Tibial nerve (tissue), 4 donors: ENCODE data around the gene NFE2L3. TPM values are rescaled to one million over a fixed set of nuclear protein-coding genes. Genes with fewer than 3 reads are reported as not detected.

ENCODE experiments used
- DNase-seq, 2 donors: peaks; one replicate each; pipeline ENCODE4 v3.0.0-alpha.2; 2019; ENCODE audit warnings: low spot score in 2 of 2
- H3K27ac ChIP-seq, 4 donors: fragments of 200-600 bp; sonication (generic) in 3 of 4; one replicate each; pipeline ENCODE4 v1.5.1; 2017 to 2019; ENCODE audit warnings: mild to moderate bottlenecking in 1 of 4
- H3K27me3 ChIP-seq, 2 donors: fragments of 200-600 bp; sonication (generic) in 1 of 2; one replicate each; pipeline versions ENCODE4 v1.5.1 to v1.6.0; 2017 to 2019
- H3K36me3 ChIP-seq, 3 donors: fragments of 200-600 bp; sonication (generic); one replicate each; pipeline ENCODE4 v1.5.1; 2018 to 2019
- H3K4me1 ChIP-seq, 4 donors: fragments of 200-600 bp; sonication (generic) in 3 of 4; one replicate each; pipeline ENCODE4 v1.5.1; 2017 to 2019
- H3K4me3 ChIP-seq, 4 donors: fragments of 200-600 bp; sonication (generic) in 3 of 4; one replicate each; pipeline ENCODE4 v1.5.1; 2017 to 2019; ENCODE audit warnings: mild to moderate bottlenecking in 1 of 4, moderate library complexity in 1 of 4
- H3K9me3 ChIP-seq, 4 donors: fragments of 200-600 bp; sonication (generic) in 3 of 4; one replicate each; pipeline ENCODE4 v1.5.1; 2017 to 2019
- CTCF ChIP-seq, 5 experiments: fragments of 200-600 bp in 3 of 5; fragments of 450-650 bp in 2 of 5; sonication (generic) in 3 of 5; IDR thresholded peaks; one replicate each; pipeline ENCODE4 v1.5.1; 2016 to 2019; ENCODE audit warnings: antibody characterized with exemption in 5 of 5, mild to moderate bottlenecking in 3 of 5, moderate library complexity in 2 of 5
- EP300 ChIP-seq, 2 donors: sonication (generic); formaldehyde crosslinking; IDR thresholded peaks; one replicate each; pipeline ENCODE4 v1.6.1; 2017; ENCODE audit warnings: antibody characterized with exemption in 2 of 2, mild to moderate bottlenecking in 1 of 2
- POLR2A ChIP-seq, 2 donors: fragments of 450-650 bp; IDR thresholded peaks; one replicate each; pipeline ENCODE4 v1.6.1; 2017; ENCODE audit warnings: antibody characterized with exemption in 2 of 2, mild to moderate bottlenecking in 2 of 2, moderate library complexity in 2 of 2
- WGBS, 2 donors: methylation state at CpG; one replicate each; pipeline ENCODE4 v1.1.5; 2018; 5-methylcytosine and 5-hydroxymethylcytosine counted together
- total RNA-seq, 4 donors: library from RNA; depleted of rRNA; stranded (reverse); fragments of >200 nt; gene quantifications; one replicate each; pipeline ENCODE4 v1.1.0, GENCODE V29; 2016

NFE2L3 gene
- total RNA-seq, 4 donors from 2014 or later = 2.7 to 6.5 (median 5.1) TPM

DNA sequence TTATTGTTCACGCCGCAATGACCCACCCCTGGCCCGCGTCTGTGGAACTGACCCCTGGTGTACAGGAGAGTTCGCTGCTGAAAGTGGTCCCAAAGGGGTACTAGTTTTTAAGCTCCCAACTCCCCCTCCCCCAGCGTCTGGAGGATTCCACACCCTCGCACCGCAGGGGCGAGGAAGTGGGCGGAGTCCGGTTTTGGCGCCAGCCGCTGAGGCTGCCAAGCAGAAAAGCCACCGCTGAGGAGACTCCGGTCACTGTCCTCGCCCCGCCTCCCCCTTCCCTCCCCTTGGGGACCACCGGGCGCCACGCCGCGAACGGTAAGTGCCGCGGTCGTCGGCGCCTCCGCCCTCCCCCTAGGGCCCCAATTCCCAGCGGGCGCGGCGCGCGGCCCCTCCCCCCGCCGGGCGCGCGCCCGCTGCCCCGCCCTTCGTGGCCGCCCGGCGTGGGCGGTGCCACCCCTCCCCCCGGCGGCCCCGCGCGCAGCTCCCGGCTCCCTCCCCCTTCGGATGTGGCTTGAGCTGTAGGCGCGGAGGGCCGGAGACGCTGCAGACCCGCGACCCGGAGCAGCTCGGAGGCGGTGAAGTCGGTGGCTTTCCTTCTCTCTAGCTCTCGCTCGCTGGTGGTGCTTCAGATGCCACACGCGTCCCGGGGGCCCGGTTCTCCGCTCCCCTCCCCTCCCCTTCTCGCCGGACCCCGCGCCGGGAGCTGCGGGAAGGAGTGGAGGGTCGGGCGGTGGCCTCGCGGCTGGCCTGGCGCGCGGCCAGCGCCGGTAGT, 49.4 kb downstream of the NFE2L3 start, which contains the start of gene CBX3:
Gene CBX3, plus strand, starts transcription at position 499 of the 772 bp plus-strand sequence. CDS start 1,254 bp downstream, outside the sequence.
- 0 to 1% methylated on average over 20 to 54 of the region's 86 CpGs for WGBS, 2 donors
- no peaks in the 10 kb centered on the region for H3K27me3 ChIP-seq
- peak within 1 kb of the TSS; percentile 98 to 100 (median 100) for H3K27ac ChIP-seq
- H3K4me3 ChIP-seq = peak within 1 kb of the TSS; percentile 81 to 95 (median 94)
- H3K9me3 ChIP-seq = no peaks in the 10 kb centered on the region
- peaks cover 0 to 50% (median 41%) of the 10 kb centered on the region in 4 donors for H3K4me1 ChIP-seq
- peak; percentile 77 to 87 for DNase-seq
- TF ChIP-seq POLR2A (IDR thresholded peaks at IDR 0.05) (peak; percentile 65 to 79), CTCF (IDR thresholded peaks at IDR 0.05) (no peak), EP300 (IDR thresholded peaks at IDR 0.05) (peak in 1 of 2 donors; percentile 91)
- H3K36me3 ChIP-seq = peaks cover 0 to 15% (median 0%) of the 10 kb centered on the region in 3 donors

DNA sequence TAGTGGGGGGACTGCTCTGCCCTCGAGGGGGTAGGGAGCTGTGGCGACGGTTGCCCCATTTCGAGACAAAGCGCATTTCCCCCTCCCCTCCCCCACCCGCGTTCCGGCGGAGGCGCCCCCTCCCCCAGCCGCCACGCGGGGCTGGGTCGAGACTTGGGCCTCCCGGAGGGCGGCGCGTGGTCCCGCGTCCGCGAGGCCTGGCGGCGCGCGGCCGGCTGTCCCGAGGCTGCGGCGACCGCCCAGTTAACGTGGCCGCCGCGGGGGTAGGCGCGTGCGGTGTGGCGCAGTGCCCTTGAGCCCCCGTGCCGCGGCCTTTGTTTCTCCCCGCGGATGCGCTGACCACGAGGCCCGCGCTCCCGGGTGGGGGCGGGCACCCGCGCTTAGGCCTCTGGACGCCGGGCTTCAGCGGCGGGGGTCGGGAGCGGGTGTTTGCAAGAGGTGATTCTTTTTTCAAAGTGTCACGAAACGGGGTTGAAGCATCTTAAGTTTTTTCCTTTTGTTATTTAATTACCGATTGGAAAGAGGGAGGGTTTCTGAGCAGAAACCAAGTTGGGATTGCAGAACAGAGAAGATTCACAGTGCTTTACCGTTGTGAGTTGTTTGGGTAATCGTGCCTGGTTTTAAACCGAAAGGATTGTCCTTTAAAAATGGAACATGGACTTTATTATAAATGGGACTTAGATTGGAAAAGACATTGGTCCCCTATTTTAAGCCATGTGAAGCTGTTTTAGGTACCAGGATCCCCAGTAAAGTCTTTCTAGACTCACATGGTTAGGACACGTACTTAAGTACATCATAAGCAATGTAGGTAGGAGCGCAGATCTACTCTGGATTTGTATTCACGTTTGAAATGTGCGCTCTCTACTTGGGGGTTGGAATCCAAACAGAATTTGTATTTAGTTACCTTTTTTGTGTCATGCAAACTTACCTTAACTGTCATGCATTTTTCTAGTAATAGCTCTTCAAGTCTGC, 50.3 kb downstream of the NFE2L3 start:
- no peak for TF ChIP-seq POLR2A (IDR thresholded peaks at IDR 0.05)
- no peak for TF ChIP-seq CTCF (IDR thresholded peaks at IDR 0.05)
- no peak for TF ChIP-seq EP300 (IDR thresholded peaks at IDR 0.05)
- Histone ChIP-seq H3K27ac (peak overlapping the region; percentile 98 to 100 (median 100)), H3K4me1 (peaks cover 0 to 41% (median 33%) of the 10 kb centered on the region in 4 donors), H3K9me3 (no peaks in the 10 kb centered on the region), H3K4me3 (peak overlapping the region; percentile 81 to 95 (median 94)), H3K36me3 (peaks cover 0 to 15% (median under 1%) of the 10 kb centered on the region in 3 donors), H3K27me3 (no peaks in the 10 kb centered on the region)
- 1% methylated on average over 35 to 47 of the region's 68 CpGs for WGBS, 2 donors
- DNase-seq = peak in 1 of 2 donors; percentile 22

DNA sequence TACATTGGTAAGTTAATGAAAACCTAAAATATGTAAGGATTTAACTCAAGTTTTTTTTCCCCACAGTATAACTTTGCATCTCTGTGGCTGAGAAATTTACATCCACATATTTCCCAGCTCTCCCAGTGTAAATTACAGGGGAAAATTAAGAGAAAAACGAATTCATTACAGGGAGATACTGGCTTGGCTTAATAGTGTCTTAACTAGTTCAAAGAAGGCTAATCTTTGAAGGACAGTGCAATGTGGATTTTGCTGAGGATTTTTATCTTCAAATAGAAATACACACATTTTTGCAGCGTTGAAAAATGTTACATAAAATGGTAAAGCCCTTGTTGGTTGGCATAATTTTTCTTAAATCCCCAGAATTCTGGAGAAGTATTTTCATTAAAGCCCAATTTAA, 51.0 kb downstream of the NFE2L3 start:
- 6 to 7% methylated on average over 2 of the region's 2 CpGs for WGBS, 2 donors
- DNase-seq = no peak
- Histone ChIP-seq H3K9me3 (no peaks in the 10 kb centered on the region), H3K27me3 (no peaks in the 10 kb centered on the region), H3K36me3 (peaks cover 0 to 22% (median 8%) of the 10 kb centered on the region in 3 donors), H3K27ac (peak overlapping the region; percentile 98 to 100 (median 100)), H3K4me3 (peak overlapping the region; percentile 81 to 95 (median 94)), H3K4me1 (peaks cover 0 to 42% (median 28%) of the 10 kb centered on the region in 4 donors)
- TF ChIP-seq EP300 (IDR thresholded peaks at IDR 0.05) = no peak
- TF ChIP-seq POLR2A (IDR thresholded peaks at IDR 0.05) = no peak
- TF ChIP-seq CTCF (IDR thresholded peaks at IDR 0.05) = no peak

GRCh38 chr7:26208040-26208439, 56.0 kb downstream of the NFE2L3 start:
- DNase-seq = no peak
- Histone ChIP-seq H3K27me3 (no peaks in the 10 kb centered on the region), H3K36me3 (peaks cover 0 to 70% (median 8%) of the 10 kb centered on the region in 3 donors), H3K4me3 (no peak overlapping the region), H3K27ac (no peak overlapping the region), H3K9me3 (no peaks in the 10 kb centered on the region), H3K4me1 (peaks cover 0 to 38% (median 22%) of the 10 kb centered on the region in 4 donors)
- WGBS, 2 donors = 42 to 54% methylated on average over 5 of the region's 5 CpGs
- TF ChIP-seq CTCF (IDR thresholded peaks at IDR 0.05) (no peak), POLR2A (IDR thresholded peaks at IDR 0.05) (no peak), EP300 (IDR thresholded peaks at IDR 0.05) (no peak)
